ENCODE data around the gene NSUN2.

- TF ChIP-seq CTCF (IDR thresholded peaks at IDR 0.05; ENCODE audit: low read depth, low read length) (no peak), EZH2phosphoT487 (IDR thresholded peaks at IDR 0.05; ENCODE audit: low read depth) (no peak)
These were observed 2.1 kb upstream of the NSUN2 start for GRCh38 chr5:6634788-6635430.

Data from OCI-LY3 (cell line).